Naive thymus-derived CD8-positive, alpha-beta T cell (primary cell): ENCODE data around the gene SERPINA1. TPM values are rescaled to one million over a fixed set of nuclear protein-coding genes. Genes with fewer than 3 reads are reported as not detected.
"Not testable (repeated sequence)": the region's sequence is repeated elsewhere in the genome, so short reads cannot be mapped to it uniquely, and the experiment has no call there.

Source experiments
- ATAC-seq, 2 donors: fragments of 150-1000 bp; cut with Tn5 transposase in 1 of 2; sonication (Bioruptor Pico), chemical (Tn5 transposase) in 1 of 2; 1 replicate in 1 of 2; 2 replicates in 1 of 2; pipeline ENCODE4 v1.10.0; 2021; ENCODE audit warnings: mild to moderate bottlenecking in 2 of 2, moderate library complexity in 2 of 2
- POLR2A ChIA-PET: fragments of 350-600 bp; sonication (Branson Sonifier 250); formaldehyde crosslinking; loops from one replicate; lab custom pipeline; 2021; ENCODE audit warnings: antibody characterized with exemption; lab: Charles Lee
- DNase-seq, 10 donors: peaks; one replicate each; pipeline versions ENCODE4 v3.0.0 to v3.0.0-alpha.2; 2020 to 2022
- H3K27ac Mint-ChIP-seq, 10 donors: one replicate each; pipeline ENCODE4 v1.8.0; 2020 to 2022; ENCODE audit warnings: mild to moderate bottlenecking in 10 of 10, mixed read lengths in 10 of 10, moderate library complexity in 4 of 10, inconsistent platforms in 1 of 10
- H3K27me3 Mint-ChIP-seq, 5 donors: one replicate each; pipeline ENCODE4 v1.8.0; 2021 to 2022; ENCODE audit warnings: mixed read lengths in 5 of 5
- H3K36me3 Mint-ChIP-seq, 3 donors: one replicate each; pipeline ENCODE4 v1.8.0; 2020 to 2022; ENCODE audit warnings: mixed read lengths in 3 of 3, mild to moderate bottlenecking in 2 of 3, inconsistent platforms in 1 of 3
- H3K4me1 Mint-ChIP-seq, 4 donors: one replicate each; pipeline ENCODE4 v1.8.0; 2021 to 2022; ENCODE audit warnings: mixed read lengths in 4 of 4
- H3K4me3 Mint-ChIP-seq, 10 donors: one replicate each; pipeline ENCODE4 v1.8.0; 2020 to 2022; ENCODE audit warnings: mild to moderate bottlenecking in 10 of 10, mixed read lengths in 10 of 10, moderate library complexity in 6 of 10, inconsistent platforms in 1 of 10
- H3K9me3 Mint-ChIP-seq, 9 donors: one replicate each; pipeline ENCODE4 v1.8.0; 2020 to 2022; ENCODE audit warnings: mixed read lengths in 9 of 9, mild to moderate bottlenecking in 3 of 9, inconsistent platforms in 1 of 9, moderate library complexity in 1 of 9
- polyA plus RNA-seq, 3 donors: library from polyadenylated mRNA; unstranded; fragments of 300-500 nt; fragmentation: Illumina TruSeq; gene quantifications; one replicate each; pipeline ENCODE4 v1.2.3, GENCODE V29; 2021
- total RNA-seq, 8 experiments: library from RNA in 2 of 8; stranded (reverse) in 2 of 8; gene quantifications; one replicate each; pipeline ENCODE4 v1.2.3 and lab custom pipeline; 2021 to 2026

Gene SERPINA1
- total and polyA plus RNA-seq, 5 experiments from 2014 or later, result 0.64 to 1.6 TPM; not detected in 3

- Mint-ChIP-seq H3K27ac (no peak overlapping the region), H3K9me3 (no peaks in the 10 kb centered on the region), H3K36me3 (no peaks in the 10 kb centered on the region), H3K4me3 (no peak overlapping the region), H3K4me1 (peaks cover 0 to 3% (median 0%) of the 10 kb centered on the region in 4 donors), H3K27me3 (peaks cover 0 to 22% (median 8%) of the 10 kb centered on the region in 5 donors)
- DNase-seq (peak in 1 of 10 donors; percentile 35), ATAC-seq (no peak)
- POLR2A ChIA-PET, result no interaction called here
Measured at GRCh38 chr14:94370524-94370910, 17.9 kb downstream of the SERPINA1 start.

- H3K9me3 Mint-ChIP-seq, H3K4me1 Mint-ChIP-seq, POLR2A ChIA-PET, H3K4me3 Mint-ChIP-seq, ATAC-seq, H3K27ac Mint-ChIP-seq, H3K36me3 Mint-ChIP-seq, DNase-seq: not testable (repeated sequence)
- peaks cover 0 to 22% (median 8%) of the 10 kb centered on the region in 5 donors for H3K27me3 Mint-ChIP-seq
Measured at GRCh38 chr14:94369766-94370523, 18.5 kb downstream of the SERPINA1 start.

GRCh38 chr14:94368956-94369355, 19.4 kb downstream of the SERPINA1 start:
- no peak overlapping the region for H3K27ac Mint-ChIP-seq
- no peak for ATAC-seq
- H3K9me3 Mint-ChIP-seq, result no peaks in the 10 kb centered on the region
- peak in 1 of 10 donors; percentile 26 for DNase-seq
- POLR2A ChIA-PET, result no interaction called here
- peaks cover 0 to 3% (median 0%) of the 10 kb centered on the region in 4 donors for H3K4me1 Mint-ChIP-seq
- peaks cover 0 to 22% (median 6%) of the 10 kb centered on the region in 5 donors for H3K27me3 Mint-ChIP-seq
- H3K4me3 Mint-ChIP-seq, result no peak overlapping the region
- H3K36me3 Mint-ChIP-seq, result no peaks in the 10 kb centered on the region

GRCh38 chr14:94368243-94368590, 20.2 kb downstream of the SERPINA1 start:
- peaks cover 0 to 3% (median 0%) of the 10 kb centered on the region in 4 donors for H3K4me1 Mint-ChIP-seq
- DNase-seq (no peak), ATAC-seq (no peak)
- H3K27me3 Mint-ChIP-seq, result peaks cover 0 to 23% (median 6%) of the 10 kb centered on the region in 5 donors
- H3K4me3 Mint-ChIP-seq, result no peak overlapping the region
- no peak overlapping the region for H3K27ac Mint-ChIP-seq
- no peaks in the 10 kb centered on the region for H3K9me3 Mint-ChIP-seq
- POLR2A ChIA-PET, result no interaction called here
- no peaks in the 10 kb centered on the region for H3K36me3 Mint-ChIP-seq

GRCh38 chr14:94367347-94368242, 20.8 kb downstream of the SERPINA1 start:
- Mint-ChIP-seq H3K4me3 (no peak overlapping the region), H3K4me1 (peaks cover 0 to 3% (median 0%) of the 10 kb centered on the region in 4 donors), H3K36me3 (no peaks in the 10 kb centered on the region), H3K27ac (no peak overlapping the region), H3K9me3 (no peaks in the 10 kb centered on the region), H3K27me3 (peaks cover 3 to 29% (median 9%) of the 10 kb centered on the region in 5 donors)
- DNase-seq (peak in 1 of 10 donors; percentile 34), ATAC-seq (no peak)
- POLR2A ChIA-PET, result no interaction called here

- Mint-ChIP-seq H3K4me3 (no peak within 1 kb of the TSS), H3K9me3 (no peaks in the 10 kb centered on the region), H3K27me3 (peaks cover 8 to 30% (median 9%) of the 10 kb centered on the region in 5 donors), H3K36me3 (no peaks in the 10 kb centered on the region), H3K27ac (no peak within 1 kb of the TSS), H3K4me1 (peaks cover 0 to 3% (median 0%) of the 10 kb centered on the region in 4 donors)
- POLR2A ChIA-PET, result no interaction called here
- ATAC-seq (no peak), DNase-seq (no peak)
Measured at GRCh38 chr14:94366146-94366915, 22.1 kb downstream of the SERPINA1 start, which contains the start of gene SERPINA2. TSS of gene SERPINA2 (minus strand) at chr14:94366698.

- no peak overlapping the region for H3K4me3 Mint-ChIP-seq
Measured at GRCh38 chr14:94365624-94366023, 22.8 kb downstream of the SERPINA1 start.

GRCh38 chr14:94364964-94365363, 23.4 kb downstream of the SERPINA1 start:
- ATAC-seq (no peak), DNase-seq (no peak)
- Mint-ChIP-seq H3K4me1 (no peaks in the 10 kb centered on the region), H3K36me3 (no peaks in the 10 kb centered on the region), H3K27me3 (peaks cover 8 to 38% (median 12%) of the 10 kb centered on the region in 5 donors), H3K9me3 (no peaks in the 10 kb centered on the region), H3K27ac (no peak overlapping the region), H3K4me3 (no peak overlapping the region)
- POLR2A ChIA-PET, result no interaction called here

More at GRCh38 chr14:94365624-94366023, 22.8 kb downstream of the SERPINA1 start:
- POLR2A ChIA-PET, result no interaction called here
- Mint-ChIP-seq H3K9me3 (no peaks in the 10 kb centered on the region), H3K27ac (no peak overlapping the region), H3K36me3 (no peaks in the 10 kb centered on the region), H3K27me3 (peaks cover 5 to 31% (median 11%) of the 10 kb centered on the region in 5 donors), H3K4me1 (no peaks in the 10 kb centered on the region)
- DNase-seq (no peak), ATAC-seq (no peak)

- no peak for DNase-seq
- ATAC-seq, result no peak
- no peaks in the 10 kb centered on the region for H3K36me3 Mint-ChIP-seq
- H3K9me3 Mint-ChIP-seq, result no peaks in the 10 kb centered on the region
- POLR2A ChIA-PET, result no interaction called here
- no peak overlapping the region for H3K4me3 Mint-ChIP-seq
- H3K27me3 Mint-ChIP-seq, result peaks cover 9 to 42% (median 15%) of the 10 kb centered on the region in 5 donors
- H3K4me1 Mint-ChIP-seq, result no peaks in the 10 kb centered on the region
- no peak overlapping the region for H3K27ac Mint-ChIP-seq
Measured at GRCh38 chr14:94364037-94364436, 24.4 kb downstream of the SERPINA1 start.

- Mint-ChIP-seq H3K36me3 (no peaks in the 10 kb centered on the region), H3K27ac (no peak overlapping the region), H3K27me3 (peaks cover 9 to 36% (median 18%) of the 10 kb centered on the region in 5 donors), H3K9me3 (no peaks in the 10 kb centered on the region), H3K4me1 (no peaks in the 10 kb centered on the region), H3K4me3 (no peak overlapping the region)
- DNase-seq (no peak), ATAC-seq (no peak)
- POLR2A ChIA-PET, result no interaction called here
Measured at GRCh38 chr14:94363151-94363624, 25.2 kb downstream of the SERPINA1 start.

GRCh38 chr14:94362614-94363133, 25.7 kb downstream of the SERPINA1 start:
- Mint-ChIP-seq H3K4me3 (no peak overlapping the region), H3K36me3 (no peaks in the 10 kb centered on the region), H3K27ac (no peak overlapping the region), H3K4me1 (no peaks in the 10 kb centered on the region), H3K27me3 (peaks cover 10 to 36% (median 18%) of the 10 kb centered on the region in 5 donors), H3K9me3 (no peaks in the 10 kb centered on the region)
- POLR2A ChIA-PET, result no interaction called here
- DNase-seq, result no peak
- no peak for ATAC-seq

GRCh38 chr14:94361682-94362081, 26.7 kb downstream of the SERPINA1 start:
- Mint-ChIP-seq H3K27me3 (peaks cover 10 to 39% (median 19%) of the 10 kb centered on the region in 5 donors), H3K9me3 (no peaks in the 10 kb centered on the region), H3K4me3 (no peak overlapping the region), H3K4me1 (no peaks in the 10 kb centered on the region), H3K36me3 (no peaks in the 10 kb centered on the region), H3K27ac (no peak overlapping the region)
- POLR2A ChIA-PET, result no interaction called here
- ATAC-seq (no peak), DNase-seq (no peak)
